ENCODE results near the gene SAA1. TPM values are rescaled to one million over a fixed set of nuclear protein-coding genes. Genes with fewer than 3 reads are reported as not detected.

SAA1 gene
- total RNA-seq, 4 donors from 2014 or later = 170 to 1,717 (median 790) TPM

GRCh38 chr11:18230859-18231258 is 35.2 kb upstream of the SAA1 start:
- DNase-seq (ENCODE audit: low spot score) = no peak
- no peak for ATAC-seq (ENCODE audit: low FRiP score)
- TF ChIP-seq CTCF (IDR thresholded peaks at IDR 0.05) = no peak

- no peak for ATAC-seq (ENCODE audit: low FRiP score)
- TF ChIP-seq CTCF (IDR thresholded peaks at IDR 0.05) = no peak
- no peak for DNase-seq (ENCODE audit: low spot score)
Observed at GRCh38 chr11:18233912-18234311, 32.2 kb upstream of the SAA1 start.

- no peak for ATAC-seq (ENCODE audit: low FRiP score)
- TF ChIP-seq CTCF (IDR thresholded peaks at IDR 0.05) = no peak
- DNase-seq (ENCODE audit: low spot score) = no peak
Observed at GRCh38 chr11:18235394-18236334, 30.4 kb upstream of the SAA1 start.

GRCh38 chr11:18236664-18237356 is 29.3 kb upstream of the SAA1 start, which contains the start of gene SAA4:
TSS of gene SAA4 (minus strand) at chr11:18236802. CDS start at chr11:18235926, 876 bp downstream.
- DNase-seq (ENCODE audit: low spot score) (no peak), ATAC-seq (ENCODE audit: low FRiP score) (no peak)
- TF ChIP-seq CTCF (IDR thresholded peaks at IDR 0.05) = no peak

DNA sequence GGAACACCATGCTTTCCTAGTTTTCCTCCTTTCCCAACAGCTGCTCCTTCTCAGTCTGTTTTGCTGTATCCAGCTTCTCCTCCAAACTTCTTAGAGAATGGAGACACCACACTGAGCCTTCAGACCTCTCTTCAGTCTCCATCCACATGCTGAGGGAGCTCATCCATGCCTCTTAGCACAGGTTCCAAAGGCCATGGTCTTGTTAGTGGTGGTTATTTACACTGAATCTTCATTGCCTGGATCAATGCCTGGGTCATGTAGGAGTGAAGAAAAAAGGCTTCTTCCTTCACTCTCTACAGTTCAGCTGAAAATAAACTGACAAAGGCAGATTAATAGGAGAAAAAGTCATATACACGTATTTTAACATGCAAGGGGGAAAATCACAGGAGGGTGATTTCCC is 26.4 kb upstream of the SAA1 start:
- ATAC-seq (ENCODE audit: low FRiP score) = no peak
- no peak for TF ChIP-seq CTCF (IDR thresholded peaks at IDR 0.05)
- DNase-seq (ENCODE audit: low spot score) = no peak

GRCh38 chr11:18243783-18244362 is 22.2 kb upstream of the SAA1 start:
- no peak for TF ChIP-seq CTCF (IDR thresholded peaks at IDR 0.05)
- ATAC-seq (ENCODE audit: low FRiP score) (no peak), DNase-seq (ENCODE audit: low spot score) (no peak)

Data from omental fat pad (tissue), 4 donors.